HG03432 (cell line): ENCODE measurements around the gene ZNF496.
A peak's percentile ranks its signal among the peaks of the same experiment; 100 is the strongest.
"Not testable (repeated sequence)": the region's sequence is repeated elsewhere in the genome, so short reads cannot be mapped to it uniquely, and the experiment has no call there.

Experiments used
- ATAC-seq: cut with Tn5 transposase; IDR thresholded peaks from one replicate; pipeline ENCODE4 v1.9.1; 2021; ENCODE audit warnings: mild to moderate bottlenecking, moderate library complexity; ENCODE audit not compliant: unreplicated experiment

The ZNF496 gene

GRCh38 chr1:247331525-247332214 is at the start of gene ZNF496:
ZNF496 (minus strand) TSS chr1:247331867; CDS start chr1:247329578, 2,289 bp downstream.
- peak; percentile 69 for ATAC-seq

GRCh38 chr1:247378334-247379073 is 46.8 kb upstream of the ZNF496 start:
- ATAC-seq = no peak

DNA sequence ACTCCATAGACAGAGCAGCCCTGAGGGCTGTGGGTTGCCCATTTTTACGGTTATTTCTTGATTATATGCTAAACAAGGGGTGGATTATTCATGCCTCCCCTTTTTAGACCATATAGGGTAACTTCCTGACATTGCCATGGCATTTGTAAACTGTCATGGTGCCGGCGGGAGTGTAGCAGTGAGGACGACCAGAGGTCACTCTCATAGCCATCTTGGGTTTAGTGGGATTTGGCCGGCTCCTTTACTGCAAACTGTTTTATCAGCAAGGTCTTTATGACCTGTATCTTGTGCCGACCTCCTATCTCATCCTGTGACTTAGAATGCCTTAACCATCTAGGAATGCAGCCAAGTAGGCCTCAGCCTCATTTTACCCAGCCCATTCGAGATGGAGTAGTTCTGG is 46.0 kb upstream of the ZNF496 start:
- not testable (repeated sequence) for ATAC-seq

- no peak for ATAC-seq
These were observed 45.0 kb upstream of the ZNF496 start for GRCh38 chr1:247376659-247377058.

GRCh38 chr1:247375747-247376146 is 44.1 kb upstream of the ZNF496 start:
- no peak for ATAC-seq

DNA sequence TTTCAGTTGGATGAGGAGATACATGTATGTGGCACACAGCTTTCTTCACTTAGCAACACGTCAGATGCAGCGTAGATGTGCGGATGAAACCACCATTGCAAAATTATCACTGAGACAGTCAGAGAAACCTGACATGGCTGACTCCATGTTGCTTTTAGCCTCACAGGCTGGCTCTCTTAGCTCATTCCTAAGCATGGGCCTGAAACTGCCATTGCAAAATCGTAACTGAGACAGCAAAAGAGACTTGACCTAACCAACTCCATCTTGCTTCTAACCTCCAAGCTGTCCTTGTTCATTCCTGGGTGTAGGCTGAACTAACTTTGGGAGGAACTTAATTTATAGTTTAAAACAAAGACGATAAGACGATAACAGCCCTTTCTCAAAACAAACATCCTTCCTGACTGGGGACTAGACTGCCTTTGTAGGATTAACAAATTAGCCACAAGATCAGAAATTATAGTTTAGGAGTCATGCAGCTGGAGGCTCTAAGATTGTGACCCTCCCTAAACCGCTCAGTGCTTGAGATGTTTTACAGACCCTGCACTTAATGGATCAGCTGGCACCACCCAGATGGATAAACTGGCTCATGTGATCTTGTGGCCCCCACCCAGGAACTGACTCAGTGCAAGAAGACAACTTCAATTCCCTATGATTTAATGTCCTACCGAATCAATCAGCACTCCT is 43.1 kb upstream of the ZNF496 start:
- ATAC-seq = not testable (repeated sequence)

GRCh38 chr1:247373721-247374141 is 42.1 kb upstream of the ZNF496 start:
- peak; percentile 74 for ATAC-seq

GRCh38 chr1:247371801-247372259 is 40.2 kb upstream of the ZNF496 start:
- ATAC-seq = no peak

GRCh38 chr1:247370786-247371732 is 39.4 kb upstream of the ZNF496 start:
- no peak for ATAC-seq

GRCh38 chr1:247368490-247369145 is 37.0 kb upstream of the ZNF496 start:
- ATAC-seq = no peak

DNA sequence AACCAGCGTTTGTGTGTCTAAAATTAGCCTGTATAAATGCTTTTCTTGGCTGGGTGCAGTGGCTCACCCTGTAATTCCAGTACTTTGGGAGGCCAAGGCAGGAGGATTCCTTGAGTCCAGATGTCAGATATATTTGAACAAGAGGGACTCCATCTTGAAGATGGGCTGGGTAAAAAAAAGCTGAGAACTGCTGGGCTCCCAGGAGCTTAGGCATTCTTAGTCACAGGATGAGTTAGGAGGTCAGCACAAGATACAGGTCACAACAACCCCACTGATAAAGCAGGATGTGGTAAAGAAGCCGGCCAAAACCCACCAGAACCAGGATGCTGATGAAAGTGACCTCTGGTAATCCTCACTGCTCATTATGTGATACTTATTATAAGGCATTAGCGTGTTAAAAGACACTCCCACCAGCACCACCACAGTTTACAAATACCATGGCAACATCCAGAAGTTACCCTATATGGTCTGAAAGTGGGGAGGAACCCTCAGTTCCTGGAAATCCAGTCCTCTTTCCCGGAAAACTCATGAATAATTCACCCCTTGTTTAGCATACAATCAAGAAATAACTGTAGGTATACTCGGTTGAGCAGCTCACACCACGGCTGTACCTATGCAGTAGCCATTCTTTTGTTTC is 36.2 kb upstream of the ZNF496 start:
- no peak for ATAC-seq

- ATAC-seq = no peak
These were observed 35.4 kb upstream of the ZNF496 start for GRCh38 chr1:247366926-247367645.

DNA sequence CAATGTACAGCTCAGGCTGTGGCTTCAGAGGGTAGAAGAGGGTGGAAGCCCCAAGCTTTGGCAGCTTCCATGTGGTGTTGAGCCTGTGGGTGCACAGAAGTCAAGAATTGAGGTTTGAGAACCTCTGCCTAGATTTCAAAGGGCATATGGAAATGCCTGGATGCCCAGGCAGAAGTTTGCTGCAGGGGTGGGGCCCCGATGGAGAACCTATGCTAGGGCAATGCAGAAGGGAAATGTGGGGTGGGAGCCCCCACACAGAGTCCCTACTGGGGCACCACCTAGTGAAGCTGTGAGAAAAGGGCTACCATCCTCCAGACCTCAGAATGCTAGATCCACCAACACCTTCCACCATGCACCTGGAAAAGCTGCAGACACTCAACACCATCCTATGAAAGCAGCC is 34.7 kb upstream of the ZNF496 start:
- not testable (repeated sequence) for ATAC-seq

- no peak for ATAC-seq
These were observed 33.4 kb upstream of the ZNF496 start for GRCh38 chr1:247365023-247365422.

- not testable (repeated sequence) for ATAC-seq
These were observed 31.3 kb upstream of the ZNF496 start for GRCh38 chr1:247363000-247363399.

GRCh38 chr1:247362153-247362552 is 30.5 kb upstream of the ZNF496 start:
- ATAC-seq = no peak

- no peak for ATAC-seq
These were observed 29.5 kb upstream of the ZNF496 start for GRCh38 chr1:247360991-247361731.
